HEK293 (cell line): ENCODE data around the gene ATP10A.

Source experiments
- CTCF ChIA-PET: fragments of 350-600 bp; formaldehyde crosslinking; extraction: SDS; loops from one replicate; lab custom pipeline; 2021; ENCODE audit warnings: antibody characterized with exemption; lab: Yijun Ruan, JAX
- POLR2A ChIA-PET: fragments of 300-600 bp; formaldehyde crosslinking; extraction: SDS; loops from one replicate; lab custom pipeline; 2020; ENCODE audit warnings: antibody characterized with exemption, inconsistent platforms; lab: Yijun Ruan, JAX
- H3K27ac ChIP-seq: fragments of 200-500 bp; sonication (Bioruptor generic); 2 replicates; pipeline ENCODE4 v1.5.1; 2014; ENCODE audit warnings: low read depth, low read length, control low read depth, inconsistent platforms; ENCODE audit errors: extremely low read depth
- H3K36me3 ChIP-seq, 2 experiments: fragments of 200-500 bp in 1 of 2; sonication (Bioruptor generic) in 1 of 2; 1 replicate in 1 of 2; 2 replicates in 1 of 2; pipeline ENCODE4 v1.5.1; 2014 to 2017; ENCODE audit warnings: inconsistent platforms in 2 of 2, low read length in 2 of 2; ENCODE audit not compliant: control insufficient read depth in 2 of 2, insufficient read depth in 1 of 2
- H3K4me1 ChIP-seq: fragments of 200-500 bp; sonication (Bioruptor generic); 2 replicates; pipeline ENCODE4 v1.5.1; 2014; ENCODE audit warnings: mild to moderate bottlenecking, low read length, inconsistent platforms; ENCODE audit not compliant: control insufficient read depth, insufficient read depth
- H3K4me3 ChIP-seq: 2 replicates; pipeline ENCODE4 v1.5.1; 2011; ENCODE audit warnings: low read depth, mild to moderate bottlenecking, control low read depth, low read length, moderate library complexity
- H3K9me3 ChIP-seq: fragments of 200-500 bp; sonication (Bioruptor generic); 2 replicates; pipeline ENCODE4 v1.5.1; 2014; ENCODE audit warnings: low read depth, low read length, inconsistent platforms; ENCODE audit not compliant: control insufficient read depth, insufficient read depth
- AEBP2 ChIP-seq: fragments of 450-650 bp; formaldehyde crosslinking; IDR thresholded peaks from 2 replicates; pipeline ENCODE4 v1.5.1; 2016; ENCODE audit warnings: missing biosample characterization, missing genetic modification characterization, borderline replicate concordance
- EGR2 ChIP-seq: fragments of 450-650 bp; formaldehyde crosslinking; IDR thresholded peaks from 2 replicates; pipeline ENCODE4 v1.5.1; 2016; ENCODE audit warnings: low read depth, missing biosample characterization, missing genetic modification characterization
- IKZF3 ChIP-seq: fragments of 450-650 bp; IDR thresholded peaks from 2 replicates; pipeline ENCODE4 v1.5.0; 2018; ENCODE audit warnings: missing biosample characterization, mild to moderate bottlenecking, missing genetic modification characterization, moderate library complexity
- SETDB1 ChIP-seq: IDR thresholded peaks from one replicate; pipeline ENCODE4 v1.6.1; 2017; ENCODE audit warnings: mild to moderate bottlenecking, low read length, moderate library complexity, mixed read lengths; ENCODE audit not compliant: insufficient read length
- ZBTB1 ChIP-seq: fragments of 450-650 bp; formaldehyde crosslinking; IDR thresholded peaks from 2 replicates; pipeline ENCODE4 v1.5.1; 2016; ENCODE audit warnings: missing biosample characterization, missing genetic modification characterization
- ZBTB21 ChIP-seq: fragments of 450-650 bp; formaldehyde crosslinking; IDR thresholded peaks from 2 replicates; pipeline ENCODE4 v1.5.1; 2017; ENCODE audit warnings: missing biosample characterization, missing genetic modification characterization
- ZBTB49 ChIP-seq: fragments of 450-650 bp; formaldehyde crosslinking; IDR thresholded peaks from 2 replicates; pipeline ENCODE4 v1.5.1; 2016; ENCODE audit warnings: missing biosample characterization, missing genetic modification characterization, low read depth
- ZNF16 ChIP-seq: fragments of 450-650 bp; formaldehyde crosslinking; IDR thresholded peaks from 2 replicates; pipeline ENCODE4 v1.5.1; 2016; ENCODE audit warnings: low read depth, missing biosample characterization, missing genetic modification characterization
- ZNF184 ChIP-seq: fragments of 450-650 bp; IDR thresholded peaks from 2 replicates; pipeline ENCODE4 v1.5.1; 2018; ENCODE audit warnings: missing biosample characterization, mild to moderate bottlenecking, missing genetic modification characterization
- ZNF433 ChIP-seq: fragments of 450-650 bp; formaldehyde crosslinking; IDR thresholded peaks from 2 replicates; pipeline ENCODE4 v1.5.1; 2016; ENCODE audit warnings: missing biosample characterization, missing genetic modification characterization, low read depth
- ZNF510 ChIP-seq: fragments of 450-650 bp; formaldehyde crosslinking; IDR thresholded peaks from 2 replicates; pipeline ENCODE4 v1.5.1; 2018; ENCODE audit warnings: mild to moderate bottlenecking, missing genetic modification characterization, missing biosample characterization; ENCODE audit not compliant: insufficient replicate concordance
- ZNF626 ChIP-seq: fragments of 450-650 bp; sonication (Bioruptor Pico); formaldehyde crosslinking; IDR thresholded peaks from 2 replicates; pipeline ENCODE4 v1.5.1; 2018; ENCODE audit warnings: missing biosample characterization, missing genetic modification characterization, inconsistent platforms
- TF ChIP-seq, protein P1 (sequence below): fragments of 450-650 bp; formaldehyde crosslinking; IDR thresholded peaks from 2 replicates; pipeline ENCODE4 v1.5.1; 2016; ENCODE audit warnings: missing biosample characterization, missing genetic modification characterization

ATP10A gene

DNA sequence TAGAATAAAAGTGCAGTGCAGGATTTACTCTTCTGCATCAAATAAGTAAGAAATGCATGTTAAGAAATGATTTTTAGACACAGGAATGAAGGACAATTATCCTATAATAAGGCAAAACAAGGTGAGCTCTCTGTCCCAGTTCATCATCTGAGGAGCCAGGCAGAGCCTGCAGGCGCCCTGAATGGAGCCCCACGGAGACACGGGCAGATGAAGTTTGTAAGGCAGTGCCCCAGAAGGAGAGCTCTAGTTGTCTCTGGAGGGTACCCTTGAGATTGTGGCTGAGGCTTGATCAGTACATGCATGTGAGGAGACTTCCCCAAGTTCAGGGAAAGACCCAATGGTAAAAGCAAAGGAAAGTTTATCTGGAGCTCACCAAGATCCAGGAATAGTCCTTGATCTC is 50.3 kb downstream of the ATP10A start (continued):
- TF ChIP-seq ZNF510 = no peak

GRCh38 chr15:25812073-25812472 is 51.1 kb downstream of the ATP10A start:
- POLR2A ChIA-PET = no interaction called here
- Histone ChIP-seq H3K36me3 (no peaks in the 10 kb centered on the region), H3K4me1 (no peaks in the 10 kb centered on the region), H3K27ac (no peak overlapping the region), H3K9me3 (no peaks in the 10 kb centered on the region), H3K4me3 (no peak overlapping the region)
- CTCF ChIA-PET = no interaction called here
- TF ChIP-seq ZBTB1 (no peak), ZNF433 (tag by site-specific recombination) (no peak), SETDB1 (no peak), EGR2 (no peak), AEBP2 (tag by site-specific recombination) (no peak), ZBTB49 (tag by site-specific recombination) (no peak), ZNF626 (tag by site-specific recombination) (no peak), ZNF184 (tag by site-specific recombination) (no peak), IKZF3 (tag by site-specific recombination) (no peak)
- TF ChIP-seq, protein P1, sequence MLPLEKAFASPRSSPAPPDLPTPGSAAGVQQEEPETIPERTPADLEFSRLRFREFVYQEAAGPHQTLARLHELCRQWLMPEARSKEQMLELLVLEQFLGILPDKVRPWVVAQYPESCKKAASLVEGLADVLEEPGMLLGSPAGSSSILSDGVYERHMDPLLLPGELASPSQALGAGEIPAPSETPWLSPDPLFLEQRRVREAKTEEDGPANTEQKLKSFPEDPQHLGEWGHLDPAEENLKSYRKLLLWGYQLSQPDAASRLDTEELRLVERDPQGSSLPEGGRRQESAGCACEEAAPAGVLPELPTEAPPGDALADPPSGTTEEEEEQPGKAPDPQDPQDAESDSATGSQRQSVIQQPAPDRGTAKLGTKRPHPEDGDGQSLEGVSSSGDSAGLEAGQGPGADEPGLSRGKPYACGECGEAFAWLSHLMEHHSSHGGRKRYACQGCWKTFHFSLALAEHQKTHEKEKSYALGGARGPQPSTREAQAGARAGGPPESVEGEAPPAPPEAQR (tag by site-specific recombination) = no peak

GRCh38 chr15:25811481-25811906 is 51.6 kb downstream of the ATP10A start:
- CTCF ChIA-PET = no interaction called here
- no peaks in the 10 kb centered on the region for H3K4me1 ChIP-seq
- H3K27ac ChIP-seq = no peak overlapping the region
- H3K36me3 ChIP-seq = no peaks in the 10 kb centered on the region
- no peak overlapping the region for H3K4me3 ChIP-seq
- TF ChIP-seq ZNF16 = no peak
- TF ChIP-seq SETDB1 = no peak
- H3K9me3 ChIP-seq = no peaks in the 10 kb centered on the region
- POLR2A ChIA-PET = no interaction called here

- Histone ChIP-seq H3K4me1 (no peaks in the 10 kb centered on the region), H3K9me3 (no peaks in the 10 kb centered on the region), H3K36me3 (no peaks in the 10 kb centered on the region)
- POLR2A ChIA-PET = no interaction called here
- no peak for TF ChIP-seq ZBTB21 (tag by site-specific recombination)
- TF ChIP-seq, all 188 proteins: peak for 0
- no peak overlapping the region for H3K4me3 ChIP-seq
- CTCF ChIA-PET = no interaction called here
- no peak overlapping the region for H3K27ac ChIP-seq
Measured at GRCh38 chr15:25810631-25811091, 52.5 kb downstream of the ATP10A start.
